GM18526 (cell line): ENCODE results near the gene CBFA2T3.

Experiments used
- POLR2A ChIP-seq: IDR thresholded peaks from 3 replicates; pipeline ENCODE4 v1.6.1; 2011; ENCODE audit not compliant: insufficient read length; ENCODE audit errors: extremely low read depth

Gene CBFA2T3

GRCh38 chr16:89014403-89015230 is 37.6 kb upstream of the CBFA2T3 start:
- no peak for TF ChIP-seq POLR2A

GRCh38 chr16:89013692-89014402 is 36.8 kb upstream of the CBFA2T3 start:
- TF ChIP-seq POLR2A, result no peak

- no peak for TF ChIP-seq POLR2A
These were observed 36.1 kb upstream of the CBFA2T3 start for GRCh38 chr16:89013111-89013510.

GRCh38 chr16:89012622-89012995 is 35.6 kb upstream of the CBFA2T3 start:
- no peak for TF ChIP-seq POLR2A

GRCh38 chr16:89011909-89012621 is 35.1 kb upstream of the CBFA2T3 start:
- TF ChIP-seq POLR2A, result no peak

- no peak for TF ChIP-seq POLR2A
These were observed 33.4 kb upstream of the CBFA2T3 start for GRCh38 chr16:89010210-89010925.

GRCh38 chr16:89009343-89010209 is 32.6 kb upstream of the CBFA2T3 start:
- no peak for TF ChIP-seq POLR2A

GRCh38 chr16:89007371-89008249 is 30.6 kb upstream of the CBFA2T3 start:
- TF ChIP-seq POLR2A, result no peak

- no peak for TF ChIP-seq POLR2A
These were observed 29.2 kb upstream of the CBFA2T3 start for GRCh38 chr16:89006036-89006752.

- TF ChIP-seq POLR2A, result no peak
These were observed 28.4 kb upstream of the CBFA2T3 start for GRCh38 chr16:89005201-89006035.

GRCh38 chr16:89004209-89004831 is 27.3 kb upstream of the CBFA2T3 start:
- no peak for TF ChIP-seq POLR2A
